Spinal cord (tissue), 10 donors: ENCODE results near the gene NKD1. TPM values are rescaled to one million over a fixed set of nuclear protein-coding genes. Genes with fewer than 3 reads are reported as not detected.

Experiments
- DNase-seq, 6 donors: peaks; one replicate each; pipeline versions ENCODE4 v3.0.0 to v3.0.0-alpha.2; 2013 to 2015; ENCODE audit warnings: low spot score in 6 of 6, low read depth in 4 of 6
- H3K27ac ChIP-seq: one replicate; pipeline ENCODE4 v1.5.1; 2013; ENCODE audit warnings: low read depth, low read length, control low read depth
- H3K27me3 ChIP-seq: one replicate; pipeline ENCODE4 v1.6.1; 2013; ENCODE audit warnings: low read length; ENCODE audit not compliant: control insufficient read depth, insufficient read depth
- H3K36me3 ChIP-seq: one replicate; pipeline ENCODE4 v1.6.1; 2013; ENCODE audit warnings: low read length; ENCODE audit not compliant: control insufficient read depth, insufficient read depth
- H3K4me1 ChIP-seq: one replicate; pipeline ENCODE4 v1.6.1; 2013; ENCODE audit warnings: low read length; ENCODE audit not compliant: control insufficient read depth, insufficient read depth
- H3K4me3 ChIP-seq: one replicate; pipeline ENCODE4 v1.5.1; 2013; ENCODE audit warnings: low read depth, low read length, control low read depth
- H3K9me3 ChIP-seq: one replicate; pipeline ENCODE4 v1.6.1; 2013; ENCODE audit warnings: low read length; ENCODE audit not compliant: control insufficient read depth, insufficient read depth
- WGBS: methylation state at CpG from one replicate; pipeline ENCODE4 v1.1.5; 2013; ENCODE audit warnings: missing lambda C conversion rate; ENCODE audit not compliant: insufficient coverage; 5-methylcytosine and 5-hydroxymethylcytosine counted together
- polyA plus RNA-seq, 2 donors: library from polyadenylated mRNA; unstranded; fragments of 120-200 nt; gene quantifications; one replicate each; pipeline ENCODE4 v1.2.1, GENCODE V29; 2013; ENCODE audit not compliant: insufficient read length in 2 of 2
- total RNA-seq, 2 donors: library from RNA; depleted of rRNA in 1 of 2; stranded (reverse); fragments of 120-200 nt in 1 of 2; fragments of >200 nt in 1 of 2; gene quantifications; one replicate each; pipeline versions ENCODE4 v1.2.3 to v1.2.4, GENCODE V29; 2013 to 2014
- donor health status: healthy.

Gene NKD1
- total and polyA plus RNA-seq, 4 donors: 6.7 to 33.8 (median 25.7) TPM

GRCh38 chr16:50555269-50555875, 7.2 kb downstream of the NKD1 start:
- no peak overlapping the region for H3K27ac ChIP-seq
- WGBS: 88% methylated on average over 10 of the region's 10 CpGs
- peaks cover 46% of the 10 kb centered on the region for H3K4me1 ChIP-seq

DNA sequence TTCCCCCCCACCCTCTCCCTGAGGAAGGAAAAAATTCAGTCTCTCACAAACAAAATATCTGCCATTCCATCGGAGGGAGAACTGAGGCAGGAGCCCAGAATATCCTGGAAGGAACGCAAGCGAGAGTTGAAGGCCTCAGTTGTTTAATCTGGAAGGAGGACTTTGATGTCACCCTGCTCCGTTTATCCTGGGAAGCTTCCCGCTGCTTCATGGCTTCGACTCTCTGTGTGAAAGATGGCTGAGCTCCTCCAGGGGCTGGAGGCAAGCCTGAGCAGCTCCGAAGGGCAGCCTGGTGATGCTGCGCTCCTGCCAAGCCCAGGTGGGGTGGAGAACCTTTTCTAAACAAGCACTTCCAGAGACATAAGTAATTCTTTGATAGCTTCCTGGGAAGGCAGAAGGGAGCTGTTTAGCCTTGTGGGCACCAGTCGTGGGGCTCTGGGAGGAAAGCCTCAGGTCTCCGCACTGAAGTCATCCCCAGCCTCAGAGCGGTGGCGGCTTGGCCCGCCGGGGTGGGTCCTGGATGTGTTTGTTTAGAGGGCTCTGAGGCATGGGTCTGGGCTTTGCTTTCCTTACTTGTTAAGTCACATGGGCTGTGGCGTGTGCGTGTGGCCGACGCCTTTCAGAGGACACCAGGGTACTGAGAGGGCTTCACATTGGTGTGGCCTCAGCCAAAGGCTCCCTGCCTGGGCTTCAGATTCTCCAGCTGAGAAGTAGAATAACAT, 7.9 kb downstream of the NKD1 start:
- WGBS: 82% methylated on average over 13 of the region's 18 CpGs
- H3K4me1 ChIP-seq: peaks cover 41% of the 10 kb centered on the region

More at GRCh38 chr16:50555269-50555875, 7.2 kb downstream of the NKD1 start:
- peaks cover 42% of the 10 kb centered on the region for H3K36me3 ChIP-seq
- DNase-seq: no peak
- no peaks in the 10 kb centered on the region for H3K9me3 ChIP-seq
- no peaks in the 10 kb centered on the region for H3K27me3 ChIP-seq
- no peak overlapping the region for H3K4me3 ChIP-seq

DNA sequence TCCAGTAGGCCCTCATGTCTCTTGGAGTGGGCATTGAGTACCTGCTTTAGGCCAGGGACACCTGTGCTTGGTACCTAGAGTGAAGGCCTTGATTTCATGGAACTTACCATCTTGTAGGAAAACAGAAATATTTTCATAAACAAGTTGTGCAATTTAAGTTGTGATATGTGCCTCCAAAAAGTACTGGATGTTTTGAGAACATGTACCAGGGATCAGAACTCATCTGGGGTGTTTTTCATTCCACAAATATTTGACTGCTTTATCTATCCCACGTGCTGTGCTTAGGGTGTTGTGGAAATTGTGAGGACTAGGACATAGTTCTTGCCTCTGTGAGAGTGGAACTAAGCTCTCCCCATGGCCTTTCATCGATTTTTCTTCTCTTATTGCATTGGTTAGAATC, 8.8 kb downstream of the NKD1 start:
- Histone ChIP-seq H3K36me3 (peaks cover 46% of the 10 kb centered on the region), H3K27ac (no peak overlapping the region), H3K4me1 (peaks cover 33% of the 10 kb centered on the region), H3K27me3 (no peaks in the 10 kb centered on the region), H3K4me3 (no peak overlapping the region), H3K9me3 (no peaks in the 10 kb centered on the region)
- WGBS: no CpG with 5 or more reads among the region's 2 CpGs
- DNase-seq: no peak

More for the DNA sequence above, 7.9 kb downstream of the NKD1 start:
- peaks cover 46% of the 10 kb centered on the region for H3K36me3 ChIP-seq
- H3K27ac ChIP-seq: peak overlapping the region; percentile 6
- no peak overlapping the region for H3K4me3 ChIP-seq
- no peaks in the 10 kb centered on the region for H3K9me3 ChIP-seq
- peak in 1 of 6 donors; percentile 57 for DNase-seq
- H3K27me3 ChIP-seq: no peaks in the 10 kb centered on the region

GRCh38 chr16:50558913-50559312, 10.7 kb downstream of the NKD1 start:
- Histone ChIP-seq H3K4me1 (peaks cover 24% of the 10 kb centered on the region), H3K27ac (no peak overlapping the region), H3K4me3 (no peak overlapping the region), H3K27me3 (no peaks in the 10 kb centered on the region), H3K9me3 (no peaks in the 10 kb centered on the region), H3K36me3 (peaks cover 38% of the 10 kb centered on the region)
- DNase-seq: no peak
- WGBS: 100% methylated on average over 1 of the region's 1 CpG

- no peak overlapping the region for H3K27ac ChIP-seq
- H3K27me3 ChIP-seq: no peaks in the 10 kb centered on the region
- H3K36me3 ChIP-seq: peaks cover 38% of the 10 kb centered on the region
- WGBS: 91% methylated on average over 6 of the region's 6 CpGs
- H3K4me3 ChIP-seq: no peak overlapping the region
- H3K9me3 ChIP-seq: no peaks in the 10 kb centered on the region
- H3K4me1 ChIP-seq: peaks cover 28% of the 10 kb centered on the region
- DNase-seq: no peak
Observed at GRCh38 chr16:50559342-50559741, 11.1 kb downstream of the NKD1 start.

DNA sequence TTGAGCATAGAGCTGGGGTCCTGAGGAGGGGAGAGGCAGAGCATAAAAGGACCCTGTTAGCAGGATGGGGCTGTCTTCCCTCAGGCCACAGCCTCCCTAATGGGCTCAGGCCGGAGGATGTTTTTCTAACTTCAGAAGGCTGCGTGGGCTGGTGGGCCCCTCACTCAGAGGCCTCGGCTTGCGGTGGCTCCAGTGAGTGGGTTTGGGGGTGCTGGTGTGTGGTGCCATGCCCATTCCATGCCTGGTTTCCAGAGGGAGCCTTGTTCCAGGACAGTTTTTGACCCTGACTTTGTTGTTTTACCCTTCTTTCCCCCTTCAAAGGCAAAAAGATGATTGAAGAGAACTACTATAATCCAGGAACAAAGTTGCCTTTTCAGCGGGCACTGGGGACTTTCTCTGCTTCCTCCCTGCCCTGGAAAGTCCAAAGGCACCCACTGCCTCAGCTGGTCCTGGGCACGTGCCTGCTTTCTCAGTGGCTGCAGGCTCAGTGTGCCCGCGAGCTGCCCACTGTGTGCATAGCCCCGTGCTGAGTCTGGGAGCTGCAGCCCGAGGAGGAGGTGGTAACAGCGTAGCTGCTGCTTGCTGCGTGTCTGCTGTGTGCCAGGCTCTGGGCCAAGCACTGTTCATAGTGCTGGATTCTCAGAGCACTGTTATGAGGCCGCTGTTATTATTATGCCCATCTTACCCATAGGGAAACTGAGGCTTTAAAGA, 11.8 kb downstream of the NKD1 start:
- peaks cover 26% of the 10 kb centered on the region for H3K4me1 ChIP-seq
- WGBS: 79% methylated on average over 10 of the region's 13 CpGs
- H3K4me3 ChIP-seq: no peak overlapping the region
- peaks cover 38% of the 10 kb centered on the region for H3K36me3 ChIP-seq
- H3K9me3 ChIP-seq: no peaks in the 10 kb centered on the region
- DNase-seq: no peak
- H3K27me3 ChIP-seq: no peaks in the 10 kb centered on the region
- no peak overlapping the region for H3K27ac ChIP-seq

- Histone ChIP-seq H3K27ac (no peak overlapping the region), H3K27me3 (no peaks in the 10 kb centered on the region), H3K36me3 (peaks cover 28% of the 10 kb centered on the region), H3K9me3 (no peaks in the 10 kb centered on the region), H3K4me1 (peaks cover 17% of the 10 kb centered on the region), H3K4me3 (no peak overlapping the region)
- WGBS: 92% methylated on average over 2 of the region's 4 CpGs
- no peak for DNase-seq
Observed at GRCh38 chr16:50560903-50561863, 13.0 kb downstream of the NKD1 start.

GRCh38 chr16:50562657-50563056, 14.5 kb downstream of the NKD1 start:
- peaks cover 24% of the 10 kb centered on the region for H3K36me3 ChIP-seq

DNA sequence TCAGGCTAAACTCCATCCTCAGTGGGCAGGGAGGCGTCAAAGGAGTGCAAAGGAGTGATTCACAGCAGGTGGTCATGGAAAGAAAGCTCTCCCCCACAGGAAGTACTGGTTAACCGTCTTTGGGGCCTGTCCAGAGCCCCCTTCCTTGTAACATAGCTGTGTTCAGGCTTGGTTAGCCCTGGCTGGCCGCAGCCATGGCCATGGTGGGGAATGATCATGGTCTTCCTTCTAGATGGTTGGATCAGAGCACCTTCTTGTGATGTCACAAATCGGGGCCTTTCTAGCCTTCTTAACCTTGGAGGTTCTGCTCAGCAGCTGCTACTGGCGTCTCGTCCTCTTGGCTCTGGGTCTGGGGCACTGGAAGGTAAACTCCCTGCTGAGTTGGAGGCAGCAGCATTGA, 15.8 kb downstream of the NKD1 start:
- no peak overlapping the region for H3K4me3 ChIP-seq
- H3K4me1 ChIP-seq: peaks cover 30% of the 10 kb centered on the region
- no peaks in the 10 kb centered on the region for H3K27me3 ChIP-seq
- no peaks in the 10 kb centered on the region for H3K9me3 ChIP-seq
- H3K36me3 ChIP-seq: peaks cover 23% of the 10 kb centered on the region
- DNase-seq: no peak
- H3K27ac ChIP-seq: no peak overlapping the region
- 73% methylated on average over 6 of the region's 6 CpGs for WGBS

More at GRCh38 chr16:50562657-50563056, 14.5 kb downstream of the NKD1 start:
- DNase-seq: no peak
- no peak overlapping the region for H3K4me3 ChIP-seq
- H3K4me1 ChIP-seq: peaks cover 21% of the 10 kb centered on the region
- H3K27ac ChIP-seq: no peak overlapping the region
- no peaks in the 10 kb centered on the region for H3K9me3 ChIP-seq
- no peaks in the 10 kb centered on the region for H3K27me3 ChIP-seq
- 82% methylated on average over 4 of the region's 7 CpGs for WGBS
